GM18870 (cell line): ENCODE data around the gene TNRC6C.

Source experiments
- ATAC-seq: cut with Tn5 transposase; IDR thresholded peaks from one replicate; pipeline ENCODE4 v1.9.1; 2021; ENCODE audit warnings: moderate library complexity; ENCODE audit not compliant: unreplicated experiment

Gene TNRC6C

DNA sequence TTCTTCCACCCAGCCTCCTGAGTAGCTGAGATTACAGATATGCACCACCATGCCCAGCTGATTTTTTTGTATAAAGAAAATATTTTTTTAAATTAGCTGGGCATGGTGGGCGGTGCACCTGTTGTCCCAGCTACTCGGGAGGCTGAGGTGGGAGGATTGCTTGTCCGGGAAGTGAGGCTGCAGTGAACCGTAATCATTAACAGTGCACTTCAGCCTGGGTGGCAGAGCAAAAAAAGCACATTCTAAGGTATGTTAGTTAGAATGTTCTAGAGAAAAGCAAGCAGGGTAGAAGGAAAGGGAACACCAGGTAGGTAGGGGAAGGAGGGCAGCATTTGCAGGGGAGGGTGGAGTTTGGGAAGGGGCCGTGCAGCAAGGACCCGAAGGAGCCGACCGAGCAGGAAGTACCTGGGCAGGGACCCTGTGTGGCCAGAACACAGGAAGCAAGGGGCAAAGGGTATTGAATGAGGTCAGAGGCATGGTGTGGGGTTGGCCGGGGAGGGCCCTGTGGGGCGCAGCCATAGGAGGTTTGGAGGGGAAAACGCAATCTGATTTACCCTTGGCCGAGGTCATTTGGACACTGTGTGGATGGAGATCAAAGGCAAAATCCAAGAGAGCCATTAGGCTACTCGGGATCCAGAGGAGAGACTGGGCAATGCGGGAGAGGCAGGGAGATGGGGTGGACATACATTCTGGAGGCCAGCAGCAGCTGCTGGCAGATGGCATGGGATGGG is 189.9 kb downstream of the TNRC6C start:
- ATAC-seq = no peak

DNA sequence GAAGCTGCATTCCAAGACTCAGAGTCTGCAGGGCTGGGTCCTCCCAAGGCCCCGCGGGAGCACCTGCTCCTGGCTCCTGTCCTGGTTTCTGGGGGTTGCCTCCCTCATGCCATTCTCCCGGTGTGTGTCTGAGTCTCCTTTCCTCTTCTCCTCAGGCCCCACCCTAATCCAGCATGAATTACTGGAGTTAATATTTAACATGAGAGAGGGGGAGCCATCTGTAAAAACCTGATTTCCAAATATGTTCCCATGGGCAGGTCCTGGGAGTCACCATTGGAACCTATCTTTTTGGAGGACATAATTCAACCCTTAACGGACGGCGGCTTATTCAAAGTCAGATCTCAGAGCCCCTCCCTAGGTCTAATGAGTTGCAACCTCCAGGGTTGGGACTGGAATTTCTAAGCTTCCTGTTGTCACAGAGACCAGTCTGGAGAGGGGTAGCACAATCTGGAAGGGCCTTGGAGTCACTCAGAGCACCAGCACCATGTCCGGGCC is 193.1 kb downstream of the TNRC6C start:
- ATAC-seq = no peak

DNA sequence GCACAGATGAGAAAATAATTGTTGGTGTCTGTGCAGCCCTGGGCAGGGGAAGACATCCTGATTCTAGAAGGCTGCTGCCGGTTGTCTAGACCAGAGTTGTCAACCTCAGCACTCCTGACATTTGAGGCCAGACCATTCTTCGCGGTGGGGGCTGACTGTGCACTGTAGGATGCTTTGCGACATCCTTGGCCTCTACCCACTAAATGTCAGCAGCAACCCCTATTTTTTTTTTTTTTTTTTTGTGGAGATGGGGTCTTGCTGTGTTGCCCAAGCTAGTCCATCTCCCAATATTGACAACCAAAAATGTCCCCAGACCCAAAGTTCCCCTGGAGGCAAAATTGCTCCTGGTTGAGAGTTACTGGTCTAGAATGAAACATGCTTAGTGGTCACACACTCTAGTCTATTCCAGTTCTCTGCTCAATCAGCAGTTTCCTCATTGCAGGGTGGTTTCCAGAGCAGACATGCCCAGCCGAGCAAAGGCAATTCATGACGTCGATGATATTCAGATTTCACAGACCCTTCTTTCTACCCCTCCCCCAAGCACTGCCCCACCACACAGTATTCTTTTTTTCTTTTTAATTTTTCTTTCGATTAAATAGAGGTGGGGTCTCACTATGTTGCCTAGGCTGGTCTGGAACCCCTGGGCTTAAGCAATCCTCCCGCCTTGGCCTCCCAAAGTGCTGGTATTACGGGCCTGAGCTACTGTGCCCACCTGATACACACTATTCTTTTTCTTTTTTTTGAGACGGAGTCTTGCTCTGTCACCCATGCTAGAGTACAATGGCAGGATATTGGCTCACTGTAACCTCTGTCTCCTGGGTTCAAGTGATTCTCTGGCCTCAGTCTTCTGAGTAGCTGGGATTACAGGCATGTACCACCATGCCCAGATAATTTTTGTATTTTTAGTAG is 196.7 kb downstream of the TNRC6C start:
- ATAC-seq = peak; percentile 49
